ENCODE results near the gene LAMTOR4.

DNA sequence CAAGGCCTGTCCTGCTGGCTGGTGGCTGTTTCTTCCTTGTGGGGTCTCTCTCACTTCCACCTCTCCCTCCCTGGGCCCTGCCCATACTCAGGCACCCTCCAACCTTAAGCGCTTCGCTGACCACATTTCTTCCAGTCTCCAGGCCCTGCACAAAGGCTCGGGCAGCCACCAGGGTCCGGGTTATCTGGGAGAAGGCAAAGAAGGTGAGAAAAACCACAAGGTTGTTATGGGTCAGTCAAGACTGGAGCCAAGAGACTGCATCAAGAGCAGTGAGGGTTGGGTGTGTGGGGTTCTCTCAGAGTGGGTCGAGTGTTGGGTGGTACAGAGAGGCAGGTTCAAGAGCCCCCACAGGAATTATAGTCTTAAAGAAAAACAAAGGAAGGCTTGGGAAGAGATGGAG is 25.9 kb downstream of the LAMTOR4 start:
- TF ChIP-seq, protein P1, sequence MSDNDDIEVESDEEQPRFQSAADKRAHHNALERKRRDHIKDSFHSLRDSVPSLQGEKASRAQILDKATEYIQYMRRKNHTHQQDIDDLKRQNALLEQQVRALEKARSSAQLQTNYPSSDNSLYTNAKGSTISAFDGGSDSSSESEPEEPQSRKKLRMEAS (IDR thresholded peaks at IDR 0.05) = no peak
- TF ChIP-seq FOXM1 (IDR thresholded peaks at IDR 0.05; ENCODE audit: borderline replicate concordance, low read depth) (no peak), CEBPB (IDR thresholded peaks at IDR 0.05) (no peak), NFIC (IDR thresholded peaks at IDR 0.05) (no peak), ZBTB7A (IDR thresholded peaks at IDR 0.05; ENCODE audit: low read depth) (no peak), YY1 (IDR thresholded peaks at IDR 0.05; ENCODE audit: low read depth) (no peak), TAF1 (IDR thresholded peaks at IDR 0.05; ENCODE audit: low read depth) (no peak), CREB1 (IDR thresholded peaks at IDR 0.05; ENCODE audit: low read depth) (no peak), EP300 (IDR thresholded peaks at IDR 0.05; ENCODE audit: borderline replicate concordance) (no peak), RAD21 (IDR thresholded peaks at IDR 0.05; ENCODE audit: low read depth) (no peak)
- TF ChIP-seq, protein P2, sequence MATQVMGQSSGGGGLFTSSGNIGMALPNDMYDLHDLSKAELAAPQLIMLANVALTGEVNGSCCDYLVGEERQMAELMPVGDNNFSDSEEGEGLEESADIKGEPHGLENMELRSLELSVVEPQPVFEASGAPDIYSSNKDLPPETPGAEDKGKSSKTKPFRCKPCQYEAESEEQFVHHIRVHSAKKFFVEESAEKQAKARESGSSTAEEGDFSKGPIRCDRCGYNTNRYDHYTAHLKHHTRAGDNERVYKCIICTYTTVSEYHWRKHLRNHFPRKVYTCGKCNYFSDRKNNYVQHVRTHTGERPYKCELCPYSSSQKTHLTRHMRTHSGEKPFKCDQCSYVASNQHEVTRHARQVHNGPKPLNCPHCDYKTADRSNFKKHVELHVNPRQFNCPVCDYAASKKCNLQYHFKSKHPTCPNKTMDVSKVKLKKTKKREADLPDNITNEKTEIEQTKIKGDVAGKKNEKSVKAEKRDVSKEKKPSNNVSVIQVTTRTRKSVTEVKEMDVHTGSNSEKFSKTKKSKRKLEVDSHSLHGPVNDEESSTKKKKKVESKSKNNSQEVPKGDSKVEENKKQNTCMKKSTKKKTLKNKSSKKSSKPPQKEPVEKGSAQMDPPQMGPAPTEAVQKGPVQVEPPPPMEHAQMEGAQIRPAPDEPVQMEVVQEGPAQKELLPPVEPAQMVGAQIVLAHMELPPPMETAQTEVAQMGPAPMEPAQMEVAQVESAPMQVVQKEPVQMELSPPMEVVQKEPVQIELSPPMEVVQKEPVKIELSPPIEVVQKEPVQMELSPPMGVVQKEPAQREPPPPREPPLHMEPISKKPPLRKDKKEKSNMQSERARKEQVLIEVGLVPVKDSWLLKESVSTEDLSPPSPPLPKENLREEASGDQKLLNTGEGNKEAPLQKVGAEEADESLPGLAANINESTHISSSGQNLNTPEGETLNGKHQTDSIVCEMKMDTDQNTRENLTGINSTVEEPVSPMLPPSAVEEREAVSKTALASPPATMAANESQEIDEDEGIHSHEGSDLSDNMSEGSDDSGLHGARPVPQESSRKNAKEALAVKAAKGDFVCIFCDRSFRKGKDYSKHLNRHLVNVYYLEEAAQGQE (IDR thresholded peaks at IDR 0.05; ENCODE audit: low read depth) = no peak
- TF ChIP-seq, protein P3, sequence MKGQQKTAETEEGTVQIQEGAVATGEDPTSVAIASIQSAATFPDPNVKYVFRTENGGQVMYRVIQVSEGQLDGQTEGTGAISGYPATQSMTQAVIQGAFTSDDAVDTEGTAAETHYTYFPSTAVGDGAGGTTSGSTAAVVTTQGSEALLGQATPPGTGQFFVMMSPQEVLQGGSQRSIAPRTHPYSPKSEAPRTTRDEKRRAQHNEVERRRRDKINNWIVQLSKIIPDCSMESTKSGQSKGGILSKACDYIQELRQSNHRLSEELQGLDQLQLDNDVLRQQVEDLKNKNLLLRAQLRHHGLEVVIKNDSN (IDR thresholded peaks at IDR 0.05) = no peak

Measured in Ishikawa (cell line).